ENCODE measurements around the gene EHMT1.

- TF ChIP-seq POLR2AphosphoS5 (IDR thresholded peaks at IDR 0.05; ENCODE audit: borderline replicate concordance, low read depth, low read length) (no peak), EZH2 (IDR thresholded peaks at IDR 0.05) (no peak)
Measured at GRCh38 chr9:137697193-137697592, 78.4 kb downstream of the EHMT1 start.
